ENCODE data around the gene ANKDD1B. TPM values are rescaled to one million over a fixed set of nuclear protein-coding genes. Genes with fewer than 3 reads are reported as not detected.

ANKDD1B gene
- total and polyA plus RNA-seq, 2 of the 13 experiments (the other 11 are each of a cell fraction or from before 2014, with no cell fraction given): 0.12 to 0.27 TPM

DNA sequence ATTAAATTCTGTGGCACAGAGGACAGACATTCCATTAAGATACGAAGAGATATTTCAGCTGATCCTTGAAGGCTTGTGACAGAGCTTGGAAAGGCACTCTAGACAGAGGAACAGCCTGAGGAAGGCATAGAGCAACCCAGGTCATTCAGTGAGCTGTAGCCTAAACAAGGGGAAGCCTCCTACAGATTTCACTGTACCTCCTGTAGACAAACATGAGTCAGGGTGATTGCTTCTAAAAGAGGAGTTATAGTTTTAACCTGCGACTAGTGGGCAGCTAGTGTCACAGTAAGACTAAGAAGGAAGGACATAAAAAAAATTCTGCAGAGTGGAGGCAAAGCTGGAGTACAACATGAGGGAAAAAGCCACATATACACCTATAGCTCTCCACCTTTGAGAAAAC is 43.5 kb upstream of the ANKDD1B start (continued):
- TF ChIP-seq, protein P1, sequence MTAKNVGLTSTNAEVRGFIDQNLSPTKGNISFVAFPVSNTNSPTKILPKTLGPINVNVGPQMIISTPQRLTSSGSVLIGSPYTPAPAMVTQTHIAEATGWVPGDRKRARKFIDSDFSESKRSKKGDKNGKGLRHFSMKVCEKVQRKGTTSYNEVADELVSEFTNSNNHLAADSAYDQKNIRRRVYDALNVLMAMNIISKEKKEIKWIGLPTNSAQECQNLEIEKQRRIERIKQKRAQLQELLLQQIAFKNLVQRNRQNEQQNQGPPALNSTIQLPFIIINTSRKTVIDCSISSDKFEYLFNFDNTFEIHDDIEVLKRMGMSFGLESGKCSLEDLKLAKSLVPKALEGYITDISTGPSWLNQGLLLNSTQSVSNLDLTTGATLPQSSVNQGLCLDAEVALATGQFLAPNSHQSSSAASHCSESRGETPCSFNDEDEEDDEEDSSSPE (CRISPR knock-in tag; IDR thresholded peaks at IDR 0.05): no peak
- no peak for TF ChIP-seq ZNF382 (CRISPR knock-in tag; IDR thresholded peaks at IDR 0.05; ENCODE audit: borderline replicate concordance)
- TF ChIP-seq, protein P2, sequence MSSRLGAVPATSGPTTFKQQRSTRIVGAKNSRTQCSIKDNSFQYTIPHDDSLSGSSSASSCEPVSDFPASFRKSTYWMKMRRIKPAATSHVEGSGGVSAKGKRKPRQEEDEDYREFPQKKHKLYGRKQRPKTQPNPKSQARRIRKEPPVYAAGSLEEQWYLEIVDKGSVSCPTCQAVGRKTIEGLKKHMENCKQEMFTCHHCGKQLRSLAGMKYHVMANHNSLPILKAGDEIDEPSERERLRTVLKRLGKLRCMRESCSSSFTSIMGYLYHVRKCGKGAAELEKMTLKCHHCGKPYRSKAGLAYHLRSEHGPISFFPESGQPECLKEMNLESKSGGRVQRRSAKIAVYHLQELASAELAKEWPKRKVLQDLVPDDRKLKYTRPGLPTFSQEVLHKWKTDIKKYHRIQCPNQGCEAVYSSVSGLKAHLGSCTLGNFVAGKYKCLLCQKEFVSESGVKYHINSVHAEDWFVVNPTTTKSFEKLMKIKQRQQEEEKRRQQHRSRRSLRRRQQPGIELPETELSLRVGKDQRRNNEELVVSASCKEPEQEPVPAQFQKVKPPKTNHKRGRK (CRISPR knock-in tag; IDR thresholded peaks at IDR 0.05): no peak
- TF ChIP-seq, protein P3, sequence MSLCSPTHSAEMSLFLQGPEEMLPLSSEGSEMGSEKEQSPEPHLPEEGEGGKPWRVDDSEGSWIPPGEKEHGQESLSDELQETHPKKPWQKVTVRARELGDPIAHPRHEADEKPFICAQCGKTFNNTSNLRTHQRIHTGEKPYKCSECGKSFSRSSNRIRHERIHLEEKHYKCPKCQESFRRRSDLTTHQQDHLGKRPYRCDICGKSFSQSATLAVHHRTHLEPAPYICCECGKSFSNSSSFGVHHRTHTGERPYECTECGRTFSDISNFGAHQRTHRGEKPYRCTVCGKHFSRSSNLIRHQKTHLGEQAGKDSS (CRISPR knock-in tag; IDR thresholded peaks at IDR 0.05; ENCODE audit: borderline replicate concordance, low read depth): no peak
- no peak for TF ChIP-seq ZNF496 (CRISPR knock-in tag; IDR thresholded peaks at IDR 0.05; ENCODE audit: insufficient replicate concordance)
- TF ChIP-seq RNF2 (conservative IDR thresholded peaks at IDR 0.05; ENCODE audit: low read depth): no peak

DNA sequence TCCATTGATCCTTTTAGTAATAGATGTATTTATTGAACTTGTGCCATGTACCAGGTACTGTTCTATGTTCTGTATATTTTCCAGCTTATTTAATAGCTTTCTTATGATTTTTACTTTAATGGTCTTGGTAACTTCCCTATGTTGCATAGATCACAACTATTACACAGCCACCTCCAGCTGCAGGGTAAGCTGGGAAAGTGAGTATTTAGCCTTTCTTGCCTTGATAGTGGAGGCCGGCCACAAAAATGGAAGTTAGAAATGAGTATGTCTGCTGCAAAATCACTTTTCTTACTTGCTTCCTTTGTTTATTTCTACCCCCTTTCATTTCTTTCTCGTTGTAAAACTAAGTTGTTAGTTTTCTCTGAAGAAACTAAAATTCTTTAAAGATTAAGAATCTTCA is 43.1 kb upstream of the ANKDD1B start:
- BruUV-seq (replicated peaks): no TSS peak
- no peak for DNase-seq (ENCODE audit: low spot score)
- POLR2A ChIA-PET: no interaction called here
- WGBS (ENCODE audit: low lambda C conversion rate): 96% methylated on average over 2 of the region's 2 CpGs
- no peaks in the 10 kb centered on the region for H3K9me3 ChIP-seq (ENCODE audit: low read length)
- H4K20me1 ChIP-seq (ENCODE audit: insufficient read depth, low read length): no peaks in the 10 kb centered on the region
- H2AFZ ChIP-seq (ENCODE audit: low read length): no peak overlapping the region
- in situ Hi-C loops (cut with HindIII; ENCODE audit: extremely low pct_ligation_motif_present, low pct_unique_long_range_greater_than_20kb): no loop called here
- FAIRE-seq: no peak
- CTCF ChIA-PET (ENCODE audit: low intra/inter-chr PET ratio, low total read pairs): no interaction called here
- peaks cover 0 to 9% of the 10 kb centered on the region in 2 experiments; a peak in 2 of 5 replicates for H3K36me3 ChIP-seq (replicated peaks in 1 of 2; ENCODE audit: control insufficient read depth in 1 of 2, insufficient read depth in 2 of 2, low read length in 2 of 2)
- no peaks in the 10 kb centered on the region for H3K27me3 ChIP-seq (ENCODE audit: control insufficient read depth in 1 of 2, insufficient read depth in 2 of 2, low read length in 2 of 2)
- H3K4me1 ChIP-seq (ENCODE audit: insufficient read depth, low read length): no peaks in the 10 kb centered on the region
- intact Hi-C loops (cut with micrococcal nuclease; ENCODE audit: unreplicated experiment): no loop called here
- H3K4me2 ChIP-seq (ENCODE audit: low read depth, low read length): no peak overlapping the region
- no peak overlapping the region for H3K27ac ChIP-seq (ENCODE audit: extremely low read length, insufficient read depth, low read length)
- no peak overlapping the region for H3K9ac ChIP-seq (ENCODE audit: insufficient read depth, low read depth, low read length)
- no peak overlapping the region for H3K4me3 ChIP-seq (replicated peaks in 1 of 3; ENCODE audit: insufficient read depth in 1 of 3, low read depth in 2 of 3, low read length in 3 of 3)
- H3K79me2 ChIP-seq (ENCODE audit: insufficient read depth, low read length): no peaks in the 10 kb centered on the region
- TF ChIP-seq, protein P4, sequence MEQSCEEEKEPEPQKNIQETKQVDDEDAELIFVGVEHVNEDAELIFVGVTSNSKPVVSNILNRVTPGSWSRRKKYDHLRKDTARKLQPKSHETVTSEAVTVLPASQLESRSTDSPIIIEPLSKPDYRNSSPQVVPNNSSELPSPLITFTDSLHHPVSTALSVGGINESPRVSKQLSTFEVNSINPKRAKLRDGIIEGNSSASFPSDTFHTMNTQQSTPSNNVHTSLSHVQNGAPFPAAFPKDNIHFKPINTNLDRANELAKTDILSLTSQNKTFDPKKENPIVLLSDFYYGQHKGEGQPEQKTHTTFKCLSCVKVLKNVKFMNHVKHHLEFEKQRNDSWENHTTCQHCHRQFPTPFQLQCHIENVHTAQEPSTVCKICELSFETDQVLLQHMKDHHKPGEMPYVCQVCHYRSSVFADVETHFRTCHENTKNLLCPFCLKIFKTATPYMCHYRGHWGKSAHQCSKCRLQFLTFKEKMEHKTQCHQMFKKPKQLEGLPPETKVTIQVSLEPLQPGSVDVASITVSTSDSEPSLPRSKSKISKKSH (CRISPR knock-in tag; IDR thresholded peaks at IDR 0.05; ENCODE audit: borderline replicate concordance): no peak
- TF ChIP-seq, protein P5, sequence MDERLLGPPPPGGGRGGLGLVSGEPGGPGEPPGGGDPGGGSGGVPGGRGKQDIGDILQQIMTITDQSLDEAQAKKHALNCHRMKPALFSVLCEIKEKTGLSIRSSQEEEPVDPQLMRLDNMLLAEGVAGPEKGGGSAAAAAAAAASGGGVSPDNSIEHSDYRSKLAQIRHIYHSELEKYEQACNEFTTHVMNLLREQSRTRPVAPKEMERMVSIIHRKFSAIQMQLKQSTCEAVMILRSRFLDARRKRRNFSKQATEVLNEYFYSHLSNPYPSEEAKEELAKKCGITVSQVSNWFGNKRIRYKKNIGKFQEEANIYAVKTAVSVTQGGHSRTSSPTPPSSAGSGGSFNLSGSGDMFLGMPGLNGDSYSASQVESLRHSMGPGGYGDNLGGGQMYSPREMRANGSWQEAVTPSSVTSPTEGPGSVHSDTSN (CRISPR knock-in tag; IDR thresholded peaks at IDR 0.05): no peak
- ATAC-seq: no peak
